Adipose tissue (tissue), 3 donors: ENCODE measurements around the gene ZNF225. TPM values are rescaled to one million over a fixed set of nuclear protein-coding genes. Genes with fewer than 3 reads are reported as not detected.
"Not testable (repeated sequence)": the region's sequence is repeated elsewhere in the genome, so short reads cannot be mapped to it uniquely, and the experiment has no call there.

Source experiments
- H3K27ac ChIP-seq: one replicate; pipeline ENCODE4 v1.5.1; 2013; ENCODE audit warnings: low read depth, low read length
- WGBS, 3 donors: extraction: QIAGEN DNeasy Blood & Tissue Kit; methylation state at CpG; one replicate each; pipeline ENCODE4 v1.1.7; 2013; 5-methylcytosine and 5-hydroxymethylcytosine counted together
- polyA plus RNA-seq, 3 donors: library from polyadenylated mRNA; stranded (reverse); fragments of 200-250 nt; gene quantifications; one replicate each; pipeline ENCODE4 v1.2.3, GENCODE V29; 2013
- donor health status: healthy with polysubstance abuse.
- donor health status: Bipolar disorder and iron deficiency.
- donor health status: healthy.

The ZNF225 gene
- polyA plus RNA-seq: 1 to 10 TPM in 2 of 3 donors, under 1 TPM in 1; 0.93 to 1.3 (median 1.1) TPM

- H3K27ac ChIP-seq: no peak within 1 kb of the TSS
- WGBS, 3 donors: 0% methylated on average over 44 of the region's 44 CpGs
Observed at GRCh38 chr19:44113138-44113783, at the start of gene ZNF225. TSS of gene ZNF225 (plus strand) at chr19:44113399. CDS start at chr19:44115828, 2,429 bp downstream.

DNA sequence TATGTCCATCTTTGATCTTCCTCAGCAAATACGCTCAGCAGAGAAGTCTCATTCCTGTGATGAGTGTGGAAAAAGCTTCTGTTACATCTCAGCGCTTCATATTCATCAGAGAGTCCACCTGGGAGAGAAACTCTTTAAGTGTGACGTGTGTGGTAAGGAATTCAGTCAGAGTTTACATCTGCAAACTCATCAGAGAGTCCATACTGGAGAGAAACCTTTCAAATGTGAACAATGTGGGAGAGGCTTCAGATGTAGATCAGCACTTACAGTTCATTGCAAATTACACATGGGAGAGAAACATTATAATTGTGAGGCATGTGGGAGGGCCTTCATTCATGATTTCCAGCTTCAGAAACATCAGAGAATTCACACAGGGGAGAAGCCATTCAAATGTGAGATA lies 46.9 kb upstream of the ZNF225 start:
- no peak overlapping the region for H3K27ac ChIP-seq
- WGBS, 3 donors: 64 to 85% (median 80%) methylated on average over 3 of the region's 3 CpGs

DNA sequence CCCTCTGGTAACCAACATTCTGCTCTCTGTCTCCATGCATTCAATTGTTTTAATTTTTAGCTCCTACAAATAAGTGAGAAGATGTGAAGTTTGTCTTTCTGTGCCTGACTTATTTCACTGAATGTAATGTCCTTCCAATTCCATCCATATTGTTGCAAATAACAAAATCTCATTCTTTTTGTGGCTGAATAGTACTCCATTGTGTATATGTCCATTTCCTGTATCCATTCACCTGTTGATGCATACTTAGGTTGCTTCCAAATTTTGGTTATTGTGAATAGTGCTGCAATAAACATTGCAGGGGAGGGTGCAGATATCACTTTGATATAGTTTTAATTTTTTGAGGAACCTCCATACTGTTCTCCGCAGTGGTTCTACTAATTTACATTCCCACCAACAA lies 43.8 kb upstream of the ZNF225 start:
- WGBS, 3 donors: 88 to 100% (median 97%) methylated on average over 1 of the region's 1 CpG
- no peak overlapping the region for H3K27ac ChIP-seq

GRCh38 chr19:44071824-44072542 lies 41.2 kb upstream of the ZNF225 start, which contains the start of gene ZNF284:
TSS of gene ZNF284 (plus strand) at chr19:44072159. CDS start at chr19:44076390, 4,231 bp downstream.
- 1 to 2% (median 1%) methylated on average over 40 of the region's 40 CpGs for WGBS, 3 donors
- H3K27ac ChIP-seq: peak within 1 kb of the TSS; percentile 59

DNA sequence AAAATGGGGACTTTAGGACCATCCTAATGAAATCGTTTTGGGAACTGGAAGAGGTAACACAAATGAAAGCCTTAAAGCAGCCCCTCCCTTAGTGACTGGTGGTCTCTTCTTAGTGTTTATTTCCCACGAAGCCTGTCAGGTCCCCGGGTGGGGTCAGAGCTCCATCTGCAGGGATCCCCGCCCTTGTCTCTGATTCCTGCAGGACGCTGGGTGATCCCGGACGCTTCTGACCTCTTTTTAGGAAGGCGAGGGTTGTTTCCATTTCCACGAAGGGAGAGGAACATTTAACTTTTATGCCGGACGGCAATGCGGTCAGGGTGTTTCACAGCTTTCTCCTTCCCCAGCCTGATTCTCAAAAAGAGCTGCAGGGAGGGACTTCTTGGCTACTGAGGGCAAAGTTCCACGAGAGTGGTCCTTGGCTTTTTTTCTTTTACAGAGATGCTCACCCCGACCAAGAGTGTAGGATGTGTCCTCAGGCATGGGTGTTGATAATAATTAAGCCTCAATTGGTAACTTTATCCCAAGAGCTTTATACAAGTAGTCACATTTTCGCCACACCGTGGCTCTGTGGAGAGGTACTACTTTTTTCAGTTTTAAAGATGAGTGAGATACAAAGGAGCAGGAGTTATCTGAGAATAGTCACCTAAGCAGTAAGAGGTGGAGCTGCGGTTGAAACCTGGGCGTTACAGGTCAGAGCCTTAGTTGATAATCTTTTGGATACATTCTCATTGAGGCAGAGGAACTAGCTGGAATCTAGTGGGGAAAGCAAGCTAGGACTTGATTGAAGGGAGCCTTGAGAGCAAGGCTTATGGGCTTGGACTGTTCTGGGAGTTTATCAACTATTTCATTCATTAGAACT lies 40.4 kb upstream of the ZNF225 start:
- 15 to 25% (median 19%) methylated on average over 18 of the region's 18 CpGs for WGBS, 3 donors
- no peak overlapping the region for H3K27ac ChIP-seq

GRCh38 chr19:44076325-44076724 lies 36.9 kb upstream of the ZNF225 start:
- no peak overlapping the region for H3K27ac ChIP-seq
- 89 to 91% (median 90%) methylated on average over 2 of the region's 2 CpGs for WGBS, 3 donors

- no peak overlapping the region for H3K27ac ChIP-seq
- WGBS, 3 donors: 55 to 74% (median 61%) methylated on average over 4 of the region's 4 CpGs
Observed at GRCh38 chr19:44092108-44092507, 21.1 kb upstream of the ZNF225 start.

DNA sequence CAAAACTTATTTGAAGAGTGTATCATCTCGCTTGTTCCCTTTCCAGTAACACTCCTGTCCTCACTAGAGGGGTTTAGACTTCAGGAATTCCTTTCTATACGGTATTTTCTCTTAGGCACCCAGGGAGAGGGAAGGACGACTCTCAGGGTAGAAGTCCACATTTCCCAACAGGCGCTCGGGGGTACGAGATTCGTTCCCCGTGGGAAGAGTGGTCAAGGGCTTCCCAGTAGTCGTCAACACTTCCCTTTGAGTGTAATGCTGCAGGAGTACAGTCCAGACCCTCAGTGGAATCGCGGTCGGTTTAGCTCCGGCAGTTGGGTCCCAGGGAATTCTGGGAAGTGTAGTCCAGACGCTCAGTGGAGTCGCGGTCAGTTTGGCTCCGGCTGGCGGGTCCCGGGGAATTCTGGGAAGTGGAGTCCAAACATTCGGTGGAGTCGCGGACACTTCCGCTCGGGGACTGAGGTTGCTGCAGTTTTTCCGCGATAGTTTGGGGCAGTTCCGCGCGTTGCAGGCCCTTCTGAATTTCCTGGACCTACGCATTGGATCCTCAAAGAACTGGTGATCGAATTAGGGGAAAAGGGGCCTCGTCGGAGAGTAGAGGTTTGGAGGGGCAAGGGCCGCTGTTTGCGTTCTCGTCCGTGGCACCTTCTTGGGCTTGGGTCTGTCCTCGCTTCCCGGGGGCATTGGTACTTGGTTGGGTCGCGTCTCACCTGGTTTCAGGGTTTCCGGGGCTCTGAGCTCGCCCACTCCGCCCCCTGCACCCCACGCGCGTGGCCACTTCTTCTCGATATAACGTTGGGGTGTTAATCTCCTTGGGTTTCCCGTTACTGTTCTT lies 19.1 kb upstream of the ZNF225 start, which contains the start of gene ZNF224:
ZNF224 (plus strand) TSS at position 431 of the 835 bp plus-strand sequence. CDS start 3,513 bp downstream, outside the sequence.
- H3K27ac ChIP-seq: no peak within 1 kb of the TSS
- 0% methylated on average over 50 of the region's 50 CpGs for WGBS, 3 donors

DNA sequence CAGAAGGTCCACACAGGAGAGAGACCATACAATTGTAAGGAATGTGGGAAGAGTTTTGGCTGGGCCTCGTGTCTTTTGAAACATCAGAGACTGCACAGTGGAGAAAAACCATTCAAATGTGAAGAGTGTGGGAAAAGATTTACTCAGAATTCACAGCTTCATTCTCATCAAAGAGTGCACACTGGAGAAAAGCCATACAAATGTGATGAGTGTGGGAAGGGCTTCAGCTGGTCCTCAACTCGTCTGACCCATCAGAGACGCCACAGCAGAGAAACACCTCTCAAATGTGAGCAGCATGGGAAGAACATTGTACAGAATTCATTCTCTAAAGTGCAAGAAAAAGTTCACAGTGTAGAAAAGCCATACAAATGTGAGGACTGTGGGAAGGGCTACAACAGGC lies 5.4 kb upstream of the ZNF225 start:
- H3K27ac ChIP-seq: no peak overlapping the region
- WGBS, 3 donors: 94 to 100% (median 96%) methylated on average over 3 of the region's 3 CpGs

DNA sequence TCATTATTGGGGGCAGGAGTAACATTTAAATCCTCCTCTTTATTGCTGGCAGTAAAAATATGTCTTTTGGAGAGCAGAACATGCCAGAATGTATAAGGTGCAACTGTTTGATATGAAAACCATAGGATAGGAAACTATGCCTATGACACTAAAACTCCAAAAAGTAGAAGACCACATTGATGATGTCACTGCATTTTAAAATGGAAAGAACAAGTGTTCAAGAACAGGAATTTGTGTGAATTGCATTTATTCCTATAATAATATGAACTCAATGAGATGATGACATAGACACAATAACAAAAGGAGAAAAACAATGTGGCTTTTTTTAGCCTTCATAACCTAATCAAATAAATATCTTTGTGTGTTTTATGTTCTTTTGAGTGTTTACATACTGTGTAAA lies 3.7 kb upstream of the ZNF225 start:
- no peak overlapping the region for H3K27ac ChIP-seq

DNA sequence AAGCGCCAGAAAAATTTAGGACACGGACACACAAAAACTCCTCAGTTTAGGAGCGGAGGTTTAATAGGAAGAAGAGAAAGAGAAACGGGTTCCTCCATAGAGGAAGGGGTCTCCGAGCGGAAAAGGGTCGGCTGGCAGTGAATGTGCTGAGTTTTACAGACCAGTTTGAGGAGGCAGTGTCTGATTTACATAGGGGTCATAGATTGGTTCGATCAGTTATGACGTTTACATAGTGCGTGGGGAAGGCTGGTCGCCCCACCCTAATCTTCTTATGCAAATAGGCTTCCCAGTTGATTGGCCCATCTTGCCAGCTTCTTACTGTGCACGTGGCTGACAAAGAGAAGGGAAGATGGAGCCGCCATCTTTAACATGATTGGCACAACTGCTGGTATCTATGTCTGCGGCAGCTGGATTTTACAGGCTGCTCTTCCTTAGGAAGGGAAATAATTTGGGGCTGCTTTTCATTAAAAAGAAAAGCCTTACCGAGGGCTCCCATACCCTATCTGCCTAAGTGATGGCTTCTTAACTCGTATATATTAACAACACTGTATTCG lies 1.2 kb upstream of the ZNF225 start:
- H3K27ac ChIP-seq: no peak overlapping the region
- WGBS, 3 donors: 14 to 21% (median 18%) methylated on average over 17 of the region's 17 CpGs

DNA sequence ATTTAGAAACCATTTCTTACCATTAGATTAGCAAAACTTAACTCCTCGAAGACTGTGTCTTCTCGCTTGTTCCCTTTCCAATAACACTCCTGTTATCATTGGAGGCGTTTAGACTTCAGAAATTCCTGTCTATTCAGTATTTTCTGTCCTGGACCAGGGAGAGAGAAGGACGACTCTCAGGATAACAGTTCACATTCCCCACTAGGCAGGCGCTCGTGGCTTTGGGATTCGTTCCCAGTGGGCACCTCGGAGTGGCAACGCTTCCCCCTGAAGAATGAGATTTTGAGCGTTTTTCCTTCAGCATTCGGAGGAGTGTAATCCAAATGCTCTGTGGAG lies 429 bp upstream of the ZNF225 start:
- no peak overlapping the region for H3K27ac ChIP-seq
- 0 to 1% (median 0%) methylated on average over 11 of the region's 11 CpGs for WGBS, 3 donors

- H3K27ac ChIP-seq: no peak overlapping the region
- WGBS, 3 donors: 3 to 4% (median 4%) methylated on average over 18 of the region's 18 CpGs
Observed at GRCh38 chr19:44113784-44114390, 688 bp downstream of the ZNF225 start.

GRCh38 chr19:44121162-44121561 lies 8.0 kb downstream of the ZNF225 start:
- not testable (repeated sequence) for H3K27ac ChIP-seq
- WGBS, 3 donors: 93 to 95% (median 94%) methylated on average over 4 of the region's 4 CpGs

DNA sequence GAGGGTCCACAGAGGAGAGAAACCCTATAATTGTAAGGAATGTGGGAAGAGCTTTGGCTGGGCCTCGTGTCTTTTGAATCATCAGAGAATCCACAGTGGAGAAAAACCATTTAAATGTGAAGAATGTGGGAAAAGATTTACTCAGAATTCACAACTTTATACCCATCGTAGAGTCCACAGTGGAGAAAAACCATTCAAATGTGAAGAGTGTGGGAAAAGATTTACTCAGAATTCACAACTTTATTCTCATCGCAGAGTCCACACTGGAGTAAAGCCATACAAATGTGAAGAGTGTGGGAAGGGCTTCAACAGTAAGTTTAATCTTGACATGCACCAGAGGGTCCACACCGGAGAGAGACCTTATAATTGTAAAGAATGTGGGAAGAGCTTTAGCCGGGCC lies 18.8 kb downstream of the ZNF225 start:
- WGBS, 3 donors: 95 to 98% (median 97%) methylated on average over 5 of the region's 5 CpGs

GRCh38 chr19:44141191-44142058 lies 28.2 kb downstream of the ZNF225 start, which contains the start of gene ZNF234:
TSS of gene ZNF234 (plus strand) at chr19:44141554. CDS start at chr19:44144633, 3,079 bp downstream.
- H3K27ac ChIP-seq: no peak within 1 kb of the TSS
- WGBS, 3 donors: 0 to 1% (median 0%) methylated on average over 52 of the region's 52 CpGs

More for the DNA sequence above, 18.8 kb downstream of the ZNF225 start:
- H3K27ac ChIP-seq: no peak overlapping the region

- no peak overlapping the region for H3K27ac ChIP-seq
Observed at GRCh38 chr19:44142059-44142433, 28.8 kb downstream of the ZNF225 start.

More at GRCh38 chr19:44142059-44142433, 28.8 kb downstream of the ZNF225 start:
- WGBS, 3 donors: 4 to 12% (median 8%) methylated on average over 13 of the region's 13 CpGs
